HG03135 (cell line): Measurements from ENCODE around the gene MAOB.
A peak's percentile ranks its signal among the peaks of the same experiment; 100 is the strongest.
"Not testable (repeated sequence)": the region's sequence is repeated elsewhere in the genome, so short reads cannot be mapped to it uniquely, and the experiment has no call there.

Experiments used
- ATAC-seq: cut with Tn5 transposase; IDR thresholded peaks from one replicate; pipeline ENCODE4 v1.9.1; 2021; ENCODE audit warnings: mild to moderate bottlenecking, moderate library complexity; ENCODE audit not compliant: unreplicated experiment

The MAOB gene

GRCh38 chrX:43758044-43758443, 124.2 kb downstream of the MAOB start:
- no peak for ATAC-seq

- ATAC-seq, result no peak
These were observed 126.2 kb downstream of the MAOB start for GRCh38 chrX:43756076-43756475.

GRCh38 chrX:43753637-43754036, 128.6 kb downstream of the MAOB start:
- ATAC-seq, result no peak

DNA sequence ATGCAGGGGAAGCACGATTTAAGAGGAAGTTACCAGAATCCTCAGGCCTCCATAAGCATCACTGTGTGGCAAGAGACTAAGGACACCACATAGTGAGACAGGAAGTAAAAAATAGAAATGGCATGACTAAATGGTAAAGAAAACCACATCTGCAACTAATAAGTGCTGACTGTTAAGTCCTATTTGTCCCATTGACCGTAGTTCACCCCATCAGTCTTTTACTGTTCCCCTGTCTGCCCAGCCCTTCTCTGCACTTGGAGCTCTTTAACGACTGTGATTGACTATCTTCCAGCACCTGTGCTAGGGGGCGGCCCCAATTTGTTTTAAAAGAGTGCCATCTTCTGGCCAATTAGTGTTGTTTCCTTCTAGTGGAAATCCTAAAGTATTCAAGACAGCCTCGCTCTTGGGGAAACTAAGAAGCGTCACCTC, 132.0 kb downstream of the MAOB start:
- ATAC-seq, result peak; percentile 89

- no peak for ATAC-seq
These were observed 134.8 kb downstream of the MAOB start for GRCh38 chrX:43747476-43747875.

- ATAC-seq, result no peak
These were observed 136.1 kb downstream of the MAOB start for GRCh38 chrX:43745938-43746721.

DNA sequence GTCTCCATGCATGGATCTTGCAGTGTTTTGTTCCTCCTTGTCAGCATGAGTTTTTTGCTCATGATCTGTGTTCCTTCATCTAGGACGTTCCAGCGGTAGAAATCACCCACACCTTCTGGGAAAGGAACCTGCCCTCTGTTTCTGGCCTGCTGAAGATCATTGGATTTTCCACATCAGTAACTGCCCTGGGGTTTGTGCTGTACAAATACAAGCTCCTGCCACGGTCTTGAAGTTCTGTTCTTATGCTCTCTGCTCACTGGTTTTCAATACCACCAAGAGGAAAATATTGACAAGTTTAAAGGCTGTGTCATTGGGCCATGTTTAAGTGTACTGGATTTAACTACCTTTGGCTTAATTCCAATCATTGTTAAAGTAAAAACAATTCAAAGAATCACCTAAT, 138.0 kb downstream of the MAOB start:
- no peak for ATAC-seq

GRCh38 chrX:43743100-43743822, 139.0 kb downstream of the MAOB start:
- ATAC-seq, result no peak

DNA sequence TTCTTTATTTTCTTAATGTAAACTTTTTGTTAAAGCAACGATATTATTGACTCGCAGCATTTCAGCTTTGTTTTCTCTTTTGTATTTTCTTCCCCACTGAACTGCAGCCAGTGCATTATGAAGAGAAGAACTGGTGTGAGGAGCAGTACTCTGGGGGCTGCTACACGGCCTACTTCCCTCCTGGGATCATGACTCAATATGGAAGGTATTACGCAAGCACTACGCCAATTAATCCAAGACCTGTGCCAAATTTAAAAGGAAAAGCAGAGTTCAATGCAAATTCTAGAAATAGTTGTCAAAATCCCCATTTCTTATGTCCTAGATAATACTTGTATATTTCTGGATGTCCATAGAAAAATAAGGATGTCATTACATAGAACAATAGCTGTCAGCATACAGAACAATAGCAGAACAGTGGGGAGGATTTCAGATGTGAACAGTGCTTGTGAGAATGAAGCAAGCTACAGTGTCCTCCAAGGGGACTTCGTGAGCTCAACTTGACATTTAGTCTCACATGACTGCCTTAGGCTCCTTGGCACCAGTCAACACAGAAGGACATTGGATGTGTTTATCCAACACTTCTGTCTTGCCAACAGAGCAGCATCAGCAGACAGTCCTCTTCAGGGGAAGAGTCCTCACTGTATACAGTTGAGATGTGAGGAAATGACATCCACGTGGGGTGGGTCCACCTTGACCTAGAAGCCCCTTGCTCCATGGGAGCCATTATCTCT, 140.2 kb downstream of the MAOB start:
- ATAC-seq, result no peak

DNA sequence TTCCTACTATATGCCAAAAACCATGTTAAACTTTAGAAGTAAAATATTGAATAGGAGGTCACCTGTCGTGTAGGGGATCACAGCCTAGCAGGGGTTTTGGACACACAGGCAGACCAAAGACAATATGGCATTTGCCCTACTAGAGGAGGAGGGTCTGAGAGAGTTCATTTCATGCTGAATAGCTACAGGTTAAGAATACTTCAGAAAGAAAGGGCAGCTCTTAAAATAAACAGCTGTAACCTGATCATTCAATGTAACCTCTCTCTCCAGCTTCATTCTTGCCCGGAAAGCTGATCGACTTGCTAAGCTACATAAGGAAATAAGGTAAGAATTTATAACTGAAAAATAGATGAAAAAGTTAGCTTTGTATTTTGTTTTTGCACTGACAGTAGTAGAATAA, 146.3 kb downstream of the MAOB start:
- ATAC-seq, result no peak

GRCh38 chrX:43735534-43735933, 146.7 kb downstream of the MAOB start:
- no peak for ATAC-seq

DNA sequence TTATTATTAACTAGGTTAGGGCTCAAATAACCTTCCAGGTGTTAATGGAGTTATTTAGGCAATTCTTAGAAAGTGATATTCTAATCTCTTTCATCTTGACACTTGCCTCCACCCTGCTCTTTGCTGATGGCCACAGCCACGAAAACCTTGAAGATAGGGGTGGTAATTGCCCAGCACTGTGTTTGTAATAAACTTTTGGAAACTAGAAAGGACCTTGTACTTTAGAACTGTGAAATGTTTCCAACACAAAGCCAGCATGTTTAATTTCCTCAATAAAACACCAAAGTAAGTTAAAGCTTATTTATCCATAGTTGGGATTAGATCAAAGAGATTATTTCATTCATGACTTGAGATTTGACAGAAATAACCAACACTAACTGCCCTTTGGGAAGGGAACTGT, 147.8 kb downstream of the MAOB start:
- no peak for ATAC-seq

- no peak for ATAC-seq
These were observed 148.6 kb downstream of the MAOB start for GRCh38 chrX:43733699-43734098.

- no peak for ATAC-seq
These were observed 151.2 kb downstream of the MAOB start for GRCh38 chrX:43731086-43731485.

- no peak for ATAC-seq
These were observed 153.3 kb downstream of the MAOB start for GRCh38 chrX:43728966-43729365.

DNA sequence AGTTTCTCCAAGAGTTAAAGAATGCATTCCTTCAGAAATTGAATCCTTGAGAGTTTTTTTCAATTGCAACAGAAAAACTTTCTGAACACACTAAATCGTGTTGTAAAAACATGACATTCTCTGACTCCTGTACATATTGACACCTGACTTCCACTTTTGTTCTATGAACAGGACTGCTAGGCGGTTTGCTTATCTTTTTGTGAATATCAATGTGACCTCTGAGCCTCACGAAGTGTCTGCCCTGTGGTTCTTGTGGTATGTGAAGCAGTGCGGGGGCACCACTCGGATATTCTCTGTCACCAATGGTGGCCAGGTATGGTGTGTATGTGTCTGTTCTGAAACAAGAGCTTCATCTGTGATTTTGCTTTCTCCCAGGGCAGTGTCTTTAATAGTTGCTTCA, 154.2 kb downstream of the MAOB start:
- ATAC-seq, result no peak

DNA sequence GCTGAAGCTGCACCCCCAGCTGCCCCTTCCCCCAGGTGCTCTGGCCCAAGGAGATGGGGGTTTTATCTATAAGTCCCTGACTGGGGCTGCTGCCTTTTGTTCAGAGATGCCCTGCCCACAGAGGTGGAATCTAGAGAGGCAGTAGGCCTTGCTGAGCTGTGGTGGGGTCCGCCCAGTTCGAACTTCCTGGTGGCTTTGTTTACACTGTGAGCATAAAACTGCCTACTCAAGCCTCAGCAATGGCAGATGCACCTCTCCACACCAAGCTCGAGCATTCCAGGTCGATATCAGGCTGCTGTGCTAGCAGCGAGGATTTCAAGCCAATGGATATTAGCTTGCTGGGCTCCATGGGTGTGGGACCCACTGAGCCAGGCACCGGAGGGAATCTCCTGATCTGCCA, 155.0 kb downstream of the MAOB start:
- ATAC-seq, result not testable (repeated sequence)

DNA sequence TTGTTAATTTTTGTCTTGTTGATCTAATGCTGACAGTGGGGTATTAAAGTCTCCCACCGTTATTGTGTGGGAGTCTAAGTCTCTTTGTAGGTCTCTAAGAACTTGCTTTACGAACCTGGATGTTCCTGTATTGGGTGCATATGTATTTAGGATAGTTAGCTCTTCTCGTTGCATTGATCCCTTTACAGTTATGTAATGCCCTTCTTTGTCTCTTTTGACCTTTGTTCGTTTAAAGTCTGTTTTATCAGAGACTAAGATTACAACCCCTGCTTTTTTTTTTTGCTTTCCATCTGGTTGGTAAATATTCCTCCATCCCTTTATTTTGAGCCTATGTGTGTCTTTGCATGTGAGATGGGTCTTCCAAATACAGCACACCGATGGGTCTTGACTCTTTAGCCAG, 157.0 kb downstream of the MAOB start:
- ATAC-seq, result not testable (repeated sequence)

- no peak for ATAC-seq
These were observed 161.3 kb downstream of the MAOB start for GRCh38 chrX:43720961-43721360.

- no peak for ATAC-seq
These were observed 162.2 kb downstream of the MAOB start for GRCh38 chrX:43720082-43720481.

DNA sequence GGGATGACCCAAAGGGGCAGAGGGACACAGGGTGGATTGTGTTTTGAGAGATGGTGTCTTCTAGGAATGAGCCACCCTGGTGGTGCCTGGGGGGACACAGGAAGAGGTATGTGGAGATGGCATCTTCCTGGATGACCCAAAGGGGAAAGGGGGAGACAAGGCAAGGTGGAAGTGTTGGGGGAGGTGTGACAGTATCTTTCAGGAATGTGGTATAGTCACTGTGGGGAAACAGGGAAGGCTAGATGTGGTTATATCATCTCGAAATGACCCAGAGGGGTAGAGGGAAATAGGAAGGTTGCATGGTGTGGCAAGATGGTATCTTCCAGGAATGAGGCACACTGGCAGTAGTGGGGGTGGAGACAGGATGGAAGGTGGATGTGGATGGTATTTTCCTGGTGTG, 163.3 kb downstream of the MAOB start:
- no peak for ATAC-seq

DNA sequence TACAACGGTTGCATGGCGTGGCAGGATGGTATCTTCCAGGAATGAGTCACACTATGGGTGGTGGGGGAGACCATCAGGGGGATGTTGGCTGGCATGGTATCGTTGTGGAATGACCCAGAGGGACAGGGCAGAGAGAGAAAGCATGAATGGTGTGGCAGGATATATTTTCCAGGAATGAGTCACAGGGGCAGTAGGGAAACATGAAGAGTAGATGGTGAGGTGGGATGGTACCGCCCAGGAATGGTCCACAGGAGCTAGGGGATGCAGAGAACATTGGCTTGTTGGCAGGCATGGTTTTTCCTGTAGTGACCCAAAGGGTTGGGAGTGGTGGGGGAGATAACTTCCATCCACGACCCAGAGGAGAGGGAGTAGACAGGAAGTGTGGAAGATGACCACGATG, 163.7 kb downstream of the MAOB start:
- no peak for ATAC-seq
